Measurements from ENCODE around the gene TBX6.

DNA sequence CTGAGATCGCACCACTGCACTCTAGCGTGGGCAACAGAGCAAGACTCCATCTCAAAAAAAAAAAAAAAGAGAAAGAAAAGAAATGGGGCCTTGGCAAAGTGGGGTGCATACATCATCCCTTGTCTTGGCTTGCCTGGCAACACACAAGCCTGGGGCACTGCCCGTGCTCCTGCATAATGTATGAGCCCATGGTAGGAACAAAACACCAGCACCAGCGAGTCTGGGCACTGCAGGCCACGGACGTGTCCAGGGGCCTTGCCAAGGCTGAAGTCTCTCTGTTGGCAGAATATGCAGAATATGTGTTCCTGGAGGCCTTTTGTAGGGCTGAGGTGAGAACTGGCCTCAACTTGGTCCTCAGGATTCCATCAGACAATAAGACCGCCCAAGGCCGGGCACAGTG, 41.9 kb downstream of the TBX6 start:
- TF ChIP-seq, protein P1, sequence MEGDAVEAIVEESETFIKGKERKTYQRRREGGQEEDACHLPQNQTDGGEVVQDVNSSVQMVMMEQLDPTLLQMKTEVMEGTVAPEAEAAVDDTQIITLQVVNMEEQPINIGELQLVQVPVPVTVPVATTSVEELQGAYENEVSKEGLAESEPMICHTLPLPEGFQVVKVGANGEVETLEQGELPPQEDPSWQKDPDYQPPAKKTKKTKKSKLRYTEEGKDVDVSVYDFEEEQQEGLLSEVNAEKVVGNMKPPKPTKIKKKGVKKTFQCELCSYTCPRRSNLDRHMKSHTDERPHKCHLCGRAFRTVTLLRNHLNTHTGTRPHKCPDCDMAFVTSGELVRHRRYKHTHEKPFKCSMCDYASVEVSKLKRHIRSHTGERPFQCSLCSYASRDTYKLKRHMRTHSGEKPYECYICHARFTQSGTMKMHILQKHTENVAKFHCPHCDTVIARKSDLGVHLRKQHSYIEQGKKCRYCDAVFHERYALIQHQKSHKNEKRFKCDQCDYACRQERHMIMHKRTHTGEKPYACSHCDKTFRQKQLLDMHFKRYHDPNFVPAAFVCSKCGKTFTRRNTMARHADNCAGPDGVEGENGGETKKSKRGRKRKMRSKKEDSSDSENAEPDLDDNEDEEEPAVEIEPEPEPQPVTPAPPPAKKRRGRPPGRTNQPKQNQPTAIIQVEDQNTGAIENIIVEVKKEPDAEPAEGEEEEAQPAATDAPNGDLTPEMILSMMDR (IDR thresholded peaks at IDR 0.05) = no peak
- no peak for TF ChIP-seq POLR2AphosphoS5 (IDR thresholded peaks at IDR 0.05; ENCODE audit: insufficient read depth in 1 of 2, low read depth in 1 of 2)
- TF ChIP-seq POLR2A (IDR thresholded peaks at IDR 0.05) = no peak

All from vagina (tissue), 2 donors.